Umbilical cord (tissue), 2 donors: ENCODE measurements around the gene SIL1. TPM values are rescaled to one million over a fixed set of nuclear protein-coding genes. Genes with fewer than 3 reads are reported as not detected.

Experiments
- DNase-seq: peaks from one replicate; pipeline ENCODE4 v3.0.0-alpha.2; 2015; ENCODE audit warnings: low spot score
- total RNA-seq: library from RNA; depleted of rRNA; stranded (reverse); fragments of >200 nt; gene quantifications from one replicate; pipeline ENCODE4 v1.2.3, GENCODE V29; 2014; ENCODE audit warnings: low replicate concordance; ENCODE audit not compliant: insufficient read depth

The SIL1 gene
- total RNA-seq, 1 donor from 2014 or later, result 48.9 TPM

GRCh38 chr5:138945421-138946240, 252.5 kb downstream of the SIL1 start:
- DNase-seq, result peak; percentile 58

DNA sequence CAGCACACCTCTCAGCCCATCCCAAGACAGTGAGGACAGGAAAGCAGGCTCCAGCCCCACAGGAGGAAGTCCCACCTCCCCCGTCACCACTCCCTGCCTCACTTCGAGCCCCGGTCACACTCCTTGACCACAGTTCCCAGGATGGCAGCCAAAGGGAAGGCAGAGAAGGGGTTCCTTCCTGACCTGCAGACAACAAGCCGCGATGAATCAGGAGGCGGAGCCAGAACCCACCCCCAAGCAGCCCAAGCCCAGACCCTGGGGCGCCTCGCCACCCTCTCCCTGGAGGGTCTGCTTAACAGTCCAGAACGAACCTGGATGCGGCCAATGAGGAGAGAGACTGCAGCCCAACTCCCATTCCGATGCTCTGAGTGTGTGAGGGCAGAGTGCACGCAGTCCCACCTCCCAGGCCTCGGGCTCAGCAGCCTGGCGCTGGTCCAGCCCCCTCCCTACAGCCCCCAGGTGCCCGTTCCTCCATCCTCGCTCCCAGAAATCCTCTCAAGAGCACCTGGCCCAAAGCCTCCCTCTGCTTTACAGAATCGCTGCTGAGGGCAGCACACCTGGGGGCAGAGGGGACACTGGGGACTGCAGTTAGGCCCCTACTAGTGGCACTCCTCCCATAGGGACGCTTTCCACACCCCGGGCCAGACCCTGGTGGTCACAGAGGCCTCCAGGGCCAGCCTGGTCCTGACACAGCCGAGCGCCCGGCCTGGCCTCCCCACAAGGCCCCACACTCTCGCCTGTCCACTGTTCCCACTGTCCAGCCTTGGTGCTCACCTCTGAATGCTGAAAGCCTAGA, 253.4 kb downstream of the SIL1 start:
- no peak for DNase-seq

GRCh38 chr5:138943599-138944173, 254.5 kb downstream of the SIL1 start:
- DNase-seq, result no peak

DNA sequence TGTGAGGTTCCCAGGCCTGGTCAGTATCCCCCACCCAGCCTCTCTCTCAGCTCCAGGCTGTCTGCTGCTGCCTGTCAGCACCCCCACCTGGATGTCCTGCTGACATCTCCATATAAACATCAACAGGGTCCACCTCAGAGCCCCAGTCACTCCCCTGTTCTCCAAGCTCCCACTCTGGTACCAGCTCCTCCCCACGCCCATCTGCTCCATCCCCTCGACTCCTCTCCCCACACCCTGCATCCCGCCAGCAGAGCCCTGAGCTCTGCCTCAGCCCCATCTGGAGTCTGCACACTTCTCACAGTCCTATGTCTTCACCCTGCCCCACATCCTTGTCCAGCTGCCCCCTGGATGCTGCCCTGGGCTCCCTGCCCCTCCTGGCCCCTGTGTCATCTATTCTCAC, 255.3 kb downstream of the SIL1 start:
- no peak for DNase-seq

DNA sequence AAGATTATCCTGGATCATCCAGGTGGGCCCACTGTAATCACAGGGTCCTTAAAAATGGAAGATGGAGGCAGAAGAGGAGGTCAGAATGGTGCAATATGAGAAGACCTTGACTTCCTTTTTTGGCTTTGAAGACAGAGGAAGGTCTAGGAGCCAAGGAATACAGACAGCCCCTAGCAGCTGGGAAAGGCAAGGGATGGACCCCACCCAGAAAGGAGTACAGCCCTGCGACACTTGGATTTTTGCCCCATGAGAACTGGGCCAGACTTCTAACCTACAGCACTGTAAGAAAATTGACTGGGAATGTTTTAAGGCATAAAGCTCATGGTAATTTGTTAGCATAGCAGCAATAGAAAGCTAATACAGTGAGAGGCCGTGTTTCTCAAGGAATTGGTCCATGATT, 256.1 kb downstream of the SIL1 start:
- DNase-seq, result no peak

GRCh38 chr5:138938526-138938925, 259.6 kb downstream of the SIL1 start:
- DNase-seq, result no peak

- no peak for DNase-seq
Observed at GRCh38 chr5:138937392-138938387, 260.5 kb downstream of the SIL1 start.

DNA sequence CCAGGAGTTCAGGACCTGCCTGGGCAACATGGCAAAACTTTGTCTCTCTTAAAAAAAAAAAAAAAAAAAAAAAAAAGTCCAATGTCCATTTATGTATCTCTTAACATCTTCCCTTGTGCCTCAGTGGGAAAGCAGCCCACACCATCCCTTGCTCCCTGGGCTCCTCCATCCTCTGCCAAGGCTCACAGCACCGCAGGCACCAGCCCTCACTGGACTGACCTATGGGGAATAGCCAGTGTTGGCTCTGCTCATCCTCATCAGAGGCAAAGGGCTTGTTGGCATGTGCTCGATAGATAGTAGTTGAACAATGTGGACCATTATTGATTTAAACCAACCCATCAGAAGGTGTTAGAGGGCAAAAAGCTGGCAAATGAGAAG, 261.2 kb downstream of the SIL1 start:
- DNase-seq, result no peak

DNA sequence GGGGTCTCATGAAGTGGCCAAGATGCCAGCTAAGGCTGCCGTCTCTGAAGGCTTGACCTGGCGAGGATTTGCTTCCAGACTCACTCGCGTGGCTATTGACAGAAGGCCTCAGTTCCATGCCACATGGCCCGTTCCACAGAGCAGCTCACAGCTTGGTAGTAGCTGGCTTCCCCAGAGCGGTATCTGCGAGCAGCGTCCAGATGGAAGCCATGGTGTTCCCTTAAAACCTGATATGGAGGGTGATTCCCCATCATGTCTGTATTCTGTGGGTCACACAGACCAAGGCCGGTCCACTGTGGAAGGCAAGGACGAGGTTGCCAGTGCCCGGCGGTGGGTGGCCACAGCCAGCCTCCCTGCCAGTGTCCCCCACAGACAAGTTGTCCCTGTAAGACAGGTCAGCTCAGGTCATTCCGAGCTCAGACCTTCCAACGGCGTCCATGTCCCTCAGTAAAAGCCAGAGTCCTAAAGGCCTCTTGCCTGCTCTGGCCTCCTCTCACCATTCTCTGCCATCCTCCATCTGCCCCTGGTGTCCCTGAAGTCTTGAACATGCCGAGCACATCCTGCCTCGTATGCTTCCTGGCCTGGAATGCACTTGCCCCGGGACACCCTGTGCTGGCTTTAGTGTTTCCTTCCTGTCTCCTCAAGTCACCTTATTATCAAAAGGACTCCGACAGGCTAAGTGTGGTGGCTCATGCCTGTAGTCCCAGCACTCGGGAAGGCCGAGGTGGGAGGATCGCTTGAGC, 261.8 kb downstream of the SIL1 start:
- DNase-seq, result no peak

DNA sequence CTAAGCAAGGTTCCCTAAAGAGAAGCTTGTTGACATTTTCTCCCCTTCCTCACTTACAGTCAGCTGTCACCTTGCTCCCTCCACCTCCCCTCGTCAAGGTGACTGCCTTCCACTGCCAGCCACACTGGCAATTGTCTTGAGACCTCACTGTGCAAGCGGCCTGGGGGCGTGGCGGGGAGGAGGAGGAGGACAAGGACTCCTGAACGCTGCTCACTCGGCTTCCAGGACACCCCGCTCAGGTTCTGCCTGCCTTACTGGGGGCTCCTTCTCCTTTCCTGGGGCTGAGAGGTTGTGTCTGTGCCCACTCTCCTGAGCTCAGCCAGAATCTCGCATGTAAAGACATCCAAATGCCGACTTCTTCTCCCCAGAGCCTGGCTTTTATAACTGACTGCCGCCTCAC, 262.7 kb downstream of the SIL1 start:
- DNase-seq, result no peak

DNA sequence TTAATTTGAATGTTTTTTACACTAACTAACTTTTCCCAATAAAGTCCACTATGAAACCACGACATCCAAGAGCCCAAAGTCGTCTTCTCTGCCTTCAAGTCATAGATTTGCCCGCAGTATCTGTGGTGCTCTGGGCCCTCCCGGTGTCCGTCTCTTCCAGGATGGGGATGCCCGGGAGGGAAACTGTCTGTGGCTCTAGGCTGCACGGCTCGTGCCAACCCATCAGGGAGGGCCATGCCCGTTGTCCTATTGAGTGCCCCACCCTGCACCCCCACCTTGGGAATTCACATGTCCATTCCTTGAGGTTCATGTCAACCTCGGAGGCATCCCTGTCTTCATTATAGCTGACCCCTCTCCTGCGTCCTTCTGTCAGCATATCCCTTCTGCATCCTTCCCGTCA, 263.2 kb downstream of the SIL1 start:
- no peak for DNase-seq

GRCh38 chr5:138933522-138934290, 264.5 kb downstream of the SIL1 start:
- DNase-seq, result no peak

DNA sequence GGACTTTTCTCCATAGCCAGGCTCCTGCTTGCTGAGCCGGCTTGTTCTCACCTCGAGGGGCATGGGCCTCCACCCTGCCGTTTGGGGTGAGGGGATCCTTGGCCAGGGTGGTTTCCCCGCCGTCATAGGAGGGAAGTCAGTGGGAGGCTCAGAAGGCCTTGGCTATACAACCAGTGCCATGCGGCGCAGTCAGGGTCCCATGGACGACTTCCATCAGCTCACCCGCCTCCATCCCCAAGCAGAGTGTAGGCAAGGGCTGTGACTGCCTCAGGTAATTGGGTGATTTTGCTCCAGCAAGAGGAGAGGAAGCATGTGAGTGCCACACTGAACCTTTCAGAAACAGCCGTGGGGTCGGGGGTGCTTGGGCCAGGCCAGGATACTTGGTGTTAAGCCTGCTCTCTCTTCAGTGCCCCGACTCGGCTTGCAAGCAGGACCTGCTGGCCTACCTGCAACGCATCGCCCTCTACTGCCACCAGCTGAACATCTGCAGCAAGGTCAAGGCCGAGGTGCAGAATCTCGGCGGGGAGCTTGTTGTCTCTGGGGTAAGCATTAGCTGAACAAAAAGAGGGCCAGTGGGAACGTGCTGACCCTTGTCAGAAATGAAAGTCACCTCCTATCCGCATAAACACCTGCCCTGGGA, 265.9 kb downstream of the SIL1 start:
- DNase-seq, result no peak

- no peak for DNase-seq
Observed at GRCh38 chr5:138930371-138931097, 267.6 kb downstream of the SIL1 start.

GRCh38 chr5:138929571-138929955, 268.6 kb downstream of the SIL1 start:
- no peak for DNase-seq

GRCh38 chr5:138927979-138928378, 270.2 kb downstream of the SIL1 start:
- DNase-seq, result peak; percentile 26

- DNase-seq, result no peak
Observed at GRCh38 chr5:138927544-138927943, 270.6 kb downstream of the SIL1 start.

- no peak for DNase-seq
Observed at GRCh38 chr5:138926688-138927448, 271.3 kb downstream of the SIL1 start.
